Measurements from ENCODE around the gene LRRFIP1. TPM values are rescaled to one million over a fixed set of nuclear protein-coding genes. Genes with fewer than 3 reads are reported as not detected.
A peak's percentile ranks its signal among the peaks of the same experiment; 100 is the strongest.

The LRRFIP1 gene
- total RNA-seq, 1 donor from 2014 or later = 134 TPM

DNA sequence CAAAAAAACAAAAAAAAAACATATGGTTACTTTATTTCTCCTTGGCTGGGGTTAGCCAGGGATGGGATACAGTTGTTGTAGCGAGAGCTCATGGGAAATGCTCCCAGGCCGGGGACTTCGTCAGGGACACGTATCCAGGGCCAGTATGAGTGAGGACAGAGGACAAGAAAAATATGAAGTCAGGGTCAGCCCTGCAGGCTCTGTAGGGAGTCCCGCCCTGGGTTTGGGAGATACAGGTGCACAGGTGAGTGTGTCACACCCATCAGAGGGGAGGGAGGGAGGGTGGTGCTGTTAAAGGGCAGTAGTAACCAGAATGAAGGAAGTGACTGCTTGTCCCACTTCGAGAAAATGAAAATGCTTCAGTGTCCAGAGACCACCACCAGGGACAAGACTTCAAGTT lies 115.6 kb downstream of the LRRFIP1 start:
- Mint-ChIP-seq H3K4me1 (peaks cover 41% of the 10 kb centered on the region), H3K27ac (peak overlapping the region; percentile 11), H3K27me3 (no peaks in the 10 kb centered on the region), H3K4me3 (no peak overlapping the region), H3K9me3 (no peaks in the 10 kb centered on the region), H3K36me3 (ENCODE audit: low read depth) (peaks cover 60% of the 10 kb centered on the region)
- intact Hi-C loops (cut with micrococcal nuclease) = no loop called here
- DNase-seq (no peak), ATAC-seq (ENCODE audit: low read depth) (no peak)
- ChIA-PET POLR2A (interaction anchor here (1.5 kb wide), 1 partner anchor 69 kb away, joined by 4 read pairs; no protein-coding TSS in a partner anchor), CTCF (interaction anchor here (0.8 to 8.0 kb wide), 5 partner anchors 46 to 231 kb away, joined by 3 to 216 read pairs (median 20); no protein-coding TSS in a partner anchor)
- TF ChIP-seq CTCF (IDR thresholded peaks at IDR 0.05) = no peak

DNA sequence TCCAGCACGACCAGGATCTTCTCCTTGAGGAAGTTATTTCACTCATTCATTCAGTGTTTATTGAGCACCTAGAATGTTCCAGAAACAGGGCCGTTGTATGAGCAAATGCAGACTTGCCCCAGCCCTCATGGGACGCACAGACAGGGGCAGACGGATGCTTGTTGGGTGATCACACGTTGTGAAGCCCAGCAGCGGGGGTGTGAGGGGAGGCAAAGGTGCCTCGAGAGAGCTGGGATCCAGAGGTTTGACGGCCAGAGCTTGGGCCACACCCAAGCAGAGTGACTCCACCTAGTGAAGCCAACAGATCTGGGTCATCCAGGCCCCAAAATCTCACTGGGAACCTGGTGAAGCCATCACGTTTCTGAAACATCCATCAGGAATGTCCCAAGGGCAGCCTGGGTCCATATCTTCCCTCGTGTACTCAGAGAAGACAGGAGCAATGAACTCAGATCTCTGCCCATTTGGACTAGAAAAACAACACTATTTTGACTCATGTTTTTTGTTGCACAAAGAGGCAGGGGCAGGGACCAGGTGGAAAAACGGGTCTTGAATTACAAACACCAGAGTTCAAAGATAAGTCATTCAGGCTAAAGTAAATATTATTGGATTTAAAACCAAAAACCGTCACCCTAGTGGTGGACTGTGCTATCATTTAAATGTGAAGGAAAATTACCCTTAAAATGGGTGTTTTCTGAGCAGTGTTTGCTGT lies 116.3 kb downstream of the LRRFIP1 start:
- Mint-ChIP-seq H3K4me3 (no peak overlapping the region), H3K4me1 (peaks cover 41% of the 10 kb centered on the region), H3K9me3 (no peaks in the 10 kb centered on the region), H3K27ac (peak overlapping the region; percentile 32), H3K27me3 (no peaks in the 10 kb centered on the region), H3K36me3 (ENCODE audit: low read depth) (peaks cover 61% of the 10 kb centered on the region)
- CTCF ChIA-PET = interaction anchor here (1.2 to 8.0 kb wide), 9 partner anchors 21 to 231 kb away, joined by 4 to 216 read pairs (median 14); no protein-coding TSS in a partner anchor
- intact Hi-C loops (cut with micrococcal nuclease) = loop anchor here (2.0 kb wide), 1 partner anchor 171 kb away; no protein-coding TSS in a partner anchor
- TF ChIP-seq CTCF (IDR thresholded peaks at IDR 0.05) = no peak
- DNase-seq (no peak), ATAC-seq (ENCODE audit: low read depth) (no peak)
- POLR2A ChIA-PET = interaction anchor here (1.5 to 2.1 kb wide), 2 partner anchors 70 kb away, joined by 4 to 10 read pairs; no protein-coding TSS in a partner anchor

DNA sequence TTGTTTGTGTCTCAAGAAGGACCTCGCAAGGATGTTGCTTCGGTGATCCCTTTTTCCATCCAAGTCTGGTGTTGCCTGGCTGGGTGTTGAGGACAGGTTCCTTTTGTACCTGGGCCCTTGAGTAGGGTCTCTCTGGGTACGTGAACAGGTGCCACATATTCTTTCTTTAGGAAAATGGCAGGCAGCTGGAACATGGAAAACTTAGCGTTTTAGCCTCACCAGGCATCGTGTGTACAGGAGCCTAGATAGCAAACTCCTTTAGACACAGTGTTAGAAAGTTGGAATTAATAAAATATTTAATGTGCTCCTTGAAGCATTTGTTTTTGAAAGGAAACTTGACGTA lies 116.9 kb downstream of the LRRFIP1 start:
- Mint-ChIP-seq H3K9me3 (no peaks in the 10 kb centered on the region), H3K4me1 (peaks cover 40% of the 10 kb centered on the region), H3K4me3 (no peak overlapping the region), H3K27ac (no peak overlapping the region), H3K36me3 (ENCODE audit: low read depth) (peaks cover 61% of the 10 kb centered on the region), H3K27me3 (no peaks in the 10 kb centered on the region)
- DNase-seq = no peak
- ChIA-PET POLR2A (interaction anchor here (1.5 to 2.1 kb wide), 2 partner anchors 51 to 71 kb away, joined by 6 to 10 read pairs; no protein-coding TSS in a partner anchor), CTCF (interaction anchor here (0.5 to 8.0 kb wide), 17 partner anchors 9 to 232 kb away, joined by 3 to 216 read pairs (median 8); no protein-coding TSS in a partner anchor)
- ATAC-seq (ENCODE audit: low read depth) = no peak
- intact Hi-C loops (cut with micrococcal nuclease) = loop anchor here (2.0 kb wide), 1 partner anchor 171 kb away; no protein-coding TSS in a partner anchor
- TF ChIP-seq CTCF (IDR thresholded peaks at IDR 0.05) = no peak

- intact Hi-C loops (cut with micrococcal nuclease) = loop anchor here (1.0 to 2.0 kb wide), 6 partner anchors 52 to 232 kb away; no protein-coding TSS in a partner anchor
- peak; percentile 76 for DNase-seq
- ChIA-PET CTCF (interaction anchor here (0.5 to 8.0 kb wide), 29 partner anchors 10 to 235 kb away, joined by 3 to 216 read pairs (median 5); no protein-coding TSS in a partner anchor), POLR2A (interaction anchor here (1.0 to 2.1 kb wide), 4 partner anchors 52 to 173 kb away, joined by 3 to 10 read pairs (median 5); no protein-coding TSS in a partner anchor)
- H3K9me3 Mint-ChIP-seq = no peaks in the 10 kb centered on the region
- peak; percentile 92 for ATAC-seq (ENCODE audit: low read depth)
- no peaks in the 10 kb centered on the region for H3K27me3 Mint-ChIP-seq
- H3K36me3 Mint-ChIP-seq (ENCODE audit: low read depth) = peaks cover 61% of the 10 kb centered on the region
- H3K4me3 Mint-ChIP-seq = no peak overlapping the region
- H3K27ac Mint-ChIP-seq = peak overlapping the region; percentile 12
- TF ChIP-seq CTCF (IDR thresholded peaks at IDR 0.05) = peak; percentile 98
- peaks cover 36% of the 10 kb centered on the region for H3K4me1 Mint-ChIP-seq
These were observed 117.3 kb downstream of the LRRFIP1 start for GRCh38 chr2:237744613-237745249.

Measured in activated B cell treated with CpG ODN at 0.5 μM for 24 hours (primary cell).